SW 1271 (cell line): ENCODE measurements around the gene DLD.
"Not testable (repeated sequence)": the region's sequence is repeated elsewhere in the genome, so short reads cannot be mapped to it uniquely, and the experiment has no call there.

Experiments used
- DNase-seq, 2 experiments: peaks; one replicate each; lab custom pipeline; 2025; lab: John Stamatoyannopoulos, UW

DLD gene

GRCh38 chr7:107890962-107891635, at the start of gene DLD:
DLD (plus strand) TSS chr7:107891183; CDS start chr7:107891251, 68 bp downstream.
- peak; percentile 72 to 88 for DNase-seq

GRCh38 chr7:107842213-107842612, 48.8 kb upstream of the DLD start:
- DNase-seq = no peak

DNA sequence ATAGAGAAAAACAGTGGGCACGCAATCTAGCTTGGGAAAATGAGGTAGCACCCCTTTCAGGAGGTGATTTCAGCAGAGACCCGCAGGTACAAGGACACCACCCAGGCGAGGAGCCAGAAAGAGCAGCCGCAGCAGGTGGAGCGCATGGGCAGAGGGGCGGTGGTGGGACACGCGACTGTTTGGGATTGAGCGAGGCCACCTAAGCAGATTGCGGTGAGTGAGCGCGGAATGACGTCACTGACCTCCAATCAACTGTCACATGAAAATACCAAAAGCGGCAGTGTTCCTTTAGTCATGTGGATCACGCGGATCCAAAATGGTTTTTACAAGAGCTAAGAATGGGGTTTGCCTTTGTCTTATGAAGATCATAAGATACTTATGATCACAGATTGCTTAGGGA, 47.8 kb upstream of the DLD start:
- DNase-seq = no peak

DNA sequence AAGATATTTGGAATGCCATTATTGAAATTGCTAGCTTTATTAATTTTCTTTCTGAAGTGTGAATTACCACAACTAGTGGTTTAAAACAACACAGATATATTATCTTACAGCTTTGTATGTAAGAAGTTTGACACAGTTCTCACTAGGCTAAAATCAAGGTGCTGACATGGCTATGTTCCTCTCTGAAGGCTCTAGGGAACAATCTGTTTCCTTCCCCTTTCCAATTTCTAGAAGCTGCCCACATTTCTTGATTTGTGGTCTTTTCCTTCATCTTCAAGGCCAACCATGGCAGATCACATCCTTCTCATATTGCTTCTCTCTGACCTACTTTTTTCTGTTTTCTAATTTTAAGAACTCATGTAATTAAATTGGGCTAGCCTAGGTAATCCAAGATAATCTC, 44.7 kb upstream of the DLD start:
- DNase-seq = no peak

DNA sequence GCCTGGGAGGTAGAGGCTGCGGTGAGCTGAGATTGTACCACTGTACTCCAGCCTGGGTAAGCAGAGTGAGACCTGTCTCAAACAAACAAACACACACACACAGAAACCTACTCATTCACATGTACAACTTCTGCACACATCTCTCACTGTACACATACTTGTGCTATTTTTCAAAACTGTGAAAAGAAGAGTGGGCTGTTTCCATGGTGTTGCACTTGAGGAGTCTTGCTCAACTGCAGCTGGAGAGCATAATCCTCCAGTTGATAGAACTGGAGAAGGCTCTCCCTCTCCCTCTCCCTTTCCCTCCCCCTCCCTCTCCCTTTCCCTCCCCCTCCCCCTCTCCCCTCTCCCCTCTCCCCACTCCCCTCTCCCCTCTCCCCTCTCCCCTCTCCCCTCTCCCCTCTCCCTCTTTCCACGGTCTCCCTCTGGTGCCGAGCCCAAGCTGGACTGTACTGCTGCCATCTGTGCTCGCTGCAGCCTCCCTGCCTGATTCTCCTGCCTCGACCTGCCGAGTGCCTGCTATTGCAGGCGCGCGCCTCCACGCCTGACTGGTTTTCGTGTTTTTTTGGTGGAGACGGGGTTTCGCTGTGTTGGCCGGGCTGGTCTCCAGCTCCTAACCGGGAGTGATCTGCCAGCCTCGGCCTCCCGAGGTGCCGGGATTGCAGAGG, 43.7 kb upstream of the DLD start:
- DNase-seq = no peak

DNA sequence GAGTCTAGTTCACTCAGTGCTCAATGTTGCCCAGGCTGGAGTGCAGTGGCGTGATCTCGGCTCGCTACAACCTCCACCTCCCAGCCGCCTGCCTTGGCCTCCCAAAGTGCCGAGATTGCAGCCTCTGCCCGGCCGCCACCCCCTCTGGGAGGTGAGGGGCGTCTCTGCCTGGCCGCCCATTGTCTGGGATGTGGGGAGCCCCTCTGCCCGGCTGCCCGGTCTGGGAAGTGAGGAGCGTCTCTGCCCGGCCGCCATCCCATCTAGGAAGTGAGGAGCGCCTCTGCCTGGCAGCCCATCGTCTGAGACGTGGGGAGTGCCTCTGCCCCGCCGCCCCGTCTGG, 43.2 kb upstream of the DLD start:
- not testable (repeated sequence) for DNase-seq

- not testable (repeated sequence) for DNase-seq
Observed at GRCh38 chr7:107848211-107848610, 42.8 kb upstream of the DLD start.

DNA sequence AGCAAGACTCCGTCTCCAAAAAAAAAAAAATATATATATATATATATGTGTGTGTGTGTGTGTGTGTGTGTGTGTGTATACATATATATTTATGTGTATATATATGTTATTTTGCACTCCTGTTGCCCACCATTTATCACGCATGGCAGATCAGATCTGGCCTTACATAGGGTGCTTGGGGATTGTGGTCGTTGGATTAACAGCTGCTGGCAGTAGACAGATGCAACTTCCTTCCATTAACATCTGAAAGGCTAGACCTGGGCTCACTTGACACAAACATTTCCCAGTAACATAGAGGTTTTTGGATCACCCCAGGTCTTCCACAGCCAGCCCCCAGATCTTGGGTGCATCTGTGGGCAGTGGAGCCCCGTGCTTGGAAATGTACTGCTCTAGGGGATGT, 40.8 kb upstream of the DLD start:
- no peak for DNase-seq

GRCh38 chr7:107850643-107851042, 40.3 kb upstream of the DLD start:
- no peak for DNase-seq

DNA sequence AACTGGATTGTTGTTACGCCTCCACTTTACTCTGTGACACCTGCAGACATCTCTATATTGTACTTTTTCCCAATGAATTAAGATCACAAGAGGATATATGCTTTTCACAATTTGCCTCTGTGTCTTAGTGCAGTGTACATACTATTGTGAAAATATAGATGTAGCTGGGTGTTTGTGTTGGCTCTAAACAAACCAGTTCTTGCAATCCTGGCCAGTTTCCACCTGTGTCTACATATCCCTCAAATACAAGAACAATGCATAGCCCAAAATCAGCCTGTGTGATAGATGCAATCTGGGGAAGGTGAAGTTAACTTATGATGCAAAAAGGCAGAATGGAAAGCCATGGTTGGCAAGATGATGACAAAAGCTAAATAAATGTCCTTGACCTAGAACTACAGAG, 36.5 kb upstream of the DLD start:
- no peak for DNase-seq

- no peak for DNase-seq
Observed at GRCh38 chr7:107854989-107855388, 36.0 kb upstream of the DLD start.

GRCh38 chr7:107856806-107857540, 34.0 kb upstream of the DLD start:
- DNase-seq = no peak

DNA sequence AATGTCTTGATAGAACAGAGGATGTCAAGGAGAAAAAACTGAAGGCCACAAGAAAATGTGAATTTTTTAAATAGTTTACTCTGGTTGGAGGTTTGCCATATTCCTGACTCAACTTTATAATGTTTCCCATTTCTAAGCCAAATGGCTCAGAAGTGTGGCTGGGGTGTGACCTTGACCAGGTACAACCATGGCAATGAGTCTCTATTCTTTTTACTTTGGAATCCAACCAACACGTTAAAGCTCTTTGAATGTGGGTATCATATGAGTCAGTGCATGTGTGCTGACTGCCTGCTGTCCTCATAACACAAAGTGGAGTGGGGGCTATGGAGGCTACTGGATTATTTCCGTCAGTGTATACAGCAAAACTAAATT, 33.5 kb upstream of the DLD start:
- DNase-seq = no peak

DNA sequence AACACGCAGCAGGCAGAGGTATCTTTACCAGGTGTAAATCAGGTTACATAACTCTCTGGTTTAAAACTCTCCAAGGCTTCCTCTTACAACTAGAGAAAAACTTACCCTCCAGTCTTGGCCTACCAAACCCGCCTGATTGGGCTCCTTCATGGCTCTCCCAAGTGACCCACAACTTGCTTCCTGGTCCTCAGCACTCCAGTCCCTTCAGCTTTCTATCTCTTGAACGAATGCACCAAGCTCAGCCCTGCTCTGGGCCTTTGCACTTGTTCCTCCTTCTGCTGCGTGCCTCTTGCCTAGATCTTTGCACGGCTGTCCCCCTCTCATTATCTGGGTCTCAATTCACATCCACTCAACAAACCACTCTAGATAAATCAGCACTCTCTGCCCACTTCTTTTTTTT, 32.7 kb upstream of the DLD start:
- DNase-seq = no peak

DNA sequence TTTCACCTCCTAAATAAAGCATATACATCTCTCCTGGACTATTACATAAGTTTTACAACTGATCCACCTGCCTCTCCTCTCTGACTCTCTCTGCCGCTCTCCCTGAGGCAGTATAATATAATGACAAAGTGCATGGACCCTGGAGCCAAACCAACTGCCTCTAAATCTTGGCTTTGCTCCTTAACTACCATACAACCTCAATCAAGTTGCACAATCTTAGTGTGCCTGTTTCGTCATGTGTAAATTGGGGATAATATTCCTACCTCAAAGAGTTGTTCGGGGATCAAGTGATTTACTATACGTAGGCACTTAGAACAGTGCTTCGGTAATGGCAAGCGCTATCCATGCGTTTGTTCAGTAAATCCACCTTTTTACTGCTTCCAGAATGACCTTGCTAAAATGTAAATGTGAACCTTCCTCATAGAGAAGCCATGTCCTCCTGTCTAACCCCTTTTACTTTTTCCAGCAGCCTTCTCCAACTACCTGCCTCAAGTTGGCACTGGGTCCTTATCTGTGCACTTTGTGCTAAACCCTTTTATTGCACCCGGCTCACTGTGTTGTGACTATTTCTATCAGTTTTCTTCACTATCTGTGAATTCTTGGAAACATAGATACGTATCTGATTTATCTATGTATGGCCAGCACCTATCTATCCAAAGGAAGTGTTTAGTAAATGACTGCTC, 30.6 kb upstream of the DLD start:
- no peak for DNase-seq

DNA sequence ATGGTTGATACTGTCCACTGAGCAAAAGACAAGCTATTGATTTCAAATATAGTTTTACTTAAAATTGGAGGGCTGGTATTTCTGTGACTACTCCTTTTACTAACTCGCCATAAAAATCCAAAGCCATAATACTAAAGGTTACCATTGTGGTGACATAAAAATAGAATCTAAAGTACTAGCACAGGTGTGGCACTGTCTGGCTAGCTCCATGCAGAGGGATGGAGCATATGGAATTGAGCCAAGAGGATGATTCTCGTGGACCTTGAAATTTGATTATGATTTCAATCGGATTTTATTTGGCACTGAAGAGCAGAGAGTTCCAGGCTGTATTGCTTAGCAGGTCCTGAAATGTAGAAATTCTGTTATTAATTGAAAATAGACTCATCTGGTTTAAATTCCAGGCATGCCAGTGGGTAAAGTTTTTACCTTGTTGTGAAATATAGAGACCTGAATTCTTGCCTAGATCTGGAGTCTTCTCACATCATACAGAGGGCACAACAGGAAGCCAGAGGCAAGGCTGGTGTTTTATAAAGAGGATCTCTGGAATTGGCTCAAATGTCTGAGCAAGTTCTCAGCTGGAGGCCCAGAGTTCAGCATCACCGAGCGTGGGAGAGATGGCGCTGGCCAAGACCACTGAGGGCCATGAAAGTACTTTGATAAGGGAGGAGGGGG, 29.9 kb upstream of the DLD start:
- no peak for DNase-seq

- no peak for DNase-seq
Observed at GRCh38 chr7:107865956-107866775, 24.8 kb upstream of the DLD start.

- no peak for DNase-seq
Observed at GRCh38 chr7:107867858-107868466, 23.0 kb upstream of the DLD start.

DNA sequence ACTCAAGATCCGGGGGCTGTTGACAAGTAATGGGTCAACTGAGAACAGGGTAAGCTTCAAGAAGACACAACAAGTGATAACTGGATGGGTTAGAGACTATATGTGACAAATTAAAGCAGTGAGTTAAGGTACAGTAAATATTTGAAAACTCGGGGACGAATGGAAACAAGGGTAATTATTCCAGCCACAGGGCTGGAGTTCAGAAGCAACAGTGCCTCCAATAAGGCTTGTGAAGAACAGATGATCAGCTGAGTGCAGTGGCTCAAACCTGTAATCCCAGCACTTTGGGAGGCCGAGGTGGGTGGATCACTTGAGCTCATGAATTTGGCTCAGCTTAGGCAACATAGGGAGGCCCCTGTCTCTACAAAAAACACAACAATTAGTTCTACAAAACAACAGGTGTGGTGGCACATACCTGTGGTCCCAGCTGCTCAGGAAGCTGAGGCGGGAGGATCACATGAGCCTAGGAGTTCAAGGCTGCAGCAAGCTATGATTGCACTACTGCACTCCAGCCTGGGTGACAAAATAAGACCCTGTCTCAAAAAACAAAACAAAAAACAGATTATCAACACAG, 20.5 kb upstream of the DLD start:
- no peak for DNase-seq

DNA sequence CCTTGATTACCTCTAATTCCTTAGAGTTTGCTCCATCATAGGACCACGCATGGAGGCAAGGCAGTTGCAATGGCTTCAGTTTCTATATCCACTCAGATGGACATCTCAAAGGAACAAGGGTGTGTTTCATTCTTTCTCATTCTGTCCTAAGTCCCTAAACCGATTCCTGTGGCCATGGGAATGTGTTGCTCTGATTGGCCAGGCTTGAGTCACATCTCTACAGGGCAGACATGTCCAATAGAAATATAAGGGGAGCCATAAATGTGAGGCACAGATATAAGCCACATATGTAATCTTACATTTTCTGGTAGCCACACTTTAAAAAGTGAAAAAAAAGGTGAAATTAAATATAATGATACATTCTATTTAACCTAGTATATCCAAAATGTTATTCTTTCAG, 16.9 kb upstream of the DLD start:
- no peak for DNase-seq
